Memory B cell (primary cell): ENCODE data around the gene PCF11.
A peak's percentile ranks its signal among the peaks of the same experiment; 100 is the strongest.

Experiments
- ATAC-seq: fragments of 150-1000 bp; cut with Tn5 transposase; 2 replicates; pipeline ENCODE4 v1.10.0; 2021; ENCODE audit warnings: low read depth, mild to moderate bottlenecking, moderate library complexity
- DNase-seq, 2 donors: peaks; one replicate each; pipeline ENCODE4 v3.0.0; 2022; ENCODE audit warnings: low spot score in 2 of 2
- H3K27ac Mint-ChIP-seq: one replicate; pipeline ENCODE4 v1.8.0; 2022; ENCODE audit warnings: mild to moderate bottlenecking, moderate library complexity, mixed read lengths
- H3K27me3 Mint-ChIP-seq: one replicate; pipeline ENCODE4 v1.8.0; 2022; ENCODE audit warnings: mixed read lengths
- H3K36me3 Mint-ChIP-seq: one replicate; pipeline ENCODE4 v1.8.0; 2022; ENCODE audit warnings: mild to moderate bottlenecking, mixed read lengths
- H3K4me1 Mint-ChIP-seq: one replicate; pipeline ENCODE4 v1.8.0; 2022; ENCODE audit warnings: mixed read lengths
- H3K4me3 Mint-ChIP-seq: one replicate; pipeline ENCODE4 v1.8.0; 2022; ENCODE audit warnings: mild to moderate bottlenecking, moderate library complexity, mixed read lengths
- H3K9me3 Mint-ChIP-seq: one replicate; pipeline ENCODE4 v1.8.0; 2022; ENCODE audit warnings: mixed read lengths

The PCF11 gene

DNA sequence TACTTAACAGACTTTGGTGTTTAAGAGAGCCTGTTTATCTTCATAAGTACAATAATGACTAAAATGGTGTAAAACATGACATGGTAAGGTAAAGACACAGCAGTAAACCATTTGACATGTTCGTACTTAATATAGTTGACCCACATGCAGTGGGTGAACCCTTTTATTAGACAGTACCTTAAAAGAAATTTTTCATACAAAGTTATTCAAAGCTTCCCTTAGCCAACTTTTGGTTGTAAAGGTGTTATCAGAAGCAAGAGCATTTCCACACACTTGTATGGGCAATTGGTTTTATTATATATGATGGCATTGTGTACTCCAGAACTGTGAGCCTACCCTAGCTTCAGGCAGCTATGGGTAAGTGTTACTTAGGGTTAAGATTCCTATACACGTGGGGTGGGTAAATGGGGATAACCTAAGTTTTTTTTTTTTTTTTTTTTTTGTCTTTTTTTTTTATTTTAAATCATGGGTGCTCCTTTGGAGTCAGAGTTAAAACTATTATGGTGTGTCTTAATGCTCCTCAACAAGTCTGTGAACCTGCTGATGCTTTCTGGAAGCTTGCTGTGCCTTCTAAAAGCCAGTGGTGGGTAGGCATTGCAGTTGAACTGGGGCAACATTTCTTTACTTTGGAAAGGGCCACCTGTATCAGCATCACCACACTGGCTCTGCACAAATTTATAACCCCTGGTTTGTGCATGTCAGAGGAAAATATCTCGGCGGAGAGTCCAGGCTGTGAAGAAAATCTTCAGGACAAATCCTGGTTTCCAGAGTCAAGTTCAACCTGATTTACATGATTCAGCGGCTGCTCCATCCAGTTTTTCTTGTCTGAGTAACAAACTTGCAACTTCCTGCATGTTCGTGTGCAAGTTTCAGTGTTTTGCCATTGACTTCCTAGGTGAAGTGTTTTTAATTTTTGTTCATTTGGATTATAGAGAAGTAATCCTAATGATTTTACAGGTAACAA is 3.3 kb downstream of the PCF11 start:
- peak overlapping the region; percentile 93 for H3K4me3 Mint-ChIP-seq
- no peaks in the 10 kb centered on the region for H3K9me3 Mint-ChIP-seq
- peak overlapping the region; percentile 98 for H3K27ac Mint-ChIP-seq
- peaks cover 26% of the 10 kb centered on the region for H3K36me3 Mint-ChIP-seq
- no peak for ATAC-seq
- no peaks in the 10 kb centered on the region for H3K27me3 Mint-ChIP-seq
- no peak for DNase-seq
- H3K4me1 Mint-ChIP-seq = peaks cover 31% of the 10 kb centered on the region

DNA sequence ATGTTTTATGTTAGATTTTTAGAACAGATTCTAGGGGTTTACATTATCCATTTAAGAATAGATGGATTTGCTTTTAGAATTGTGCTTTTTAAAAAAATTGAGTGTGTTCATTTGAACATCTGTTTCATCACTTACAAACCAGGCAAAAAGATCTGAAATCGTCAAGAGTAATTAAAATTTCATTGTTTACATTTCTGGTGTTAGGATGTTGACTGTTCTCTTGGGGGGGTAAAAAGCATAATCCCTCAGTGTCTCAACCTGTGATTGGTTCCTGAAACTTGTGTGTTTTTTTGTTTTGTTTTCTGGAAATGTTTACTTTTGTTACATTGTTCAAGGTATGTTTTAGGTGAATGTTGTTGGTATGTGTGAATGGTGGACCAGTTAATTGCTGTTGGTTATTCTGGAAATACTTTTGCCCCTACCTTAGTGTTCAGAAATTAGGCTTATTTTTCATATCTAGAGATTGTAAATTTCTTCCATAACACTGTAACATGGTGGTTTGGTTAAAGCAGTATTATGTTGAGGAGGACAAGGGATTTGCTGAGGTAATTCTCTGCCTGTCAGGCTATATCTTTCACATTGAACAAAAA is 4.8 kb downstream of the PCF11 start:
- Mint-ChIP-seq H3K4me3 (peak overlapping the region; percentile 56), H3K9me3 (no peaks in the 10 kb centered on the region), H3K36me3 (peaks cover 38% of the 10 kb centered on the region), H3K27ac (peak overlapping the region; percentile 70), H3K4me1 (peaks cover 36% of the 10 kb centered on the region), H3K27me3 (no peaks in the 10 kb centered on the region)
- no peak for DNase-seq
- no peak for ATAC-seq

DNA sequence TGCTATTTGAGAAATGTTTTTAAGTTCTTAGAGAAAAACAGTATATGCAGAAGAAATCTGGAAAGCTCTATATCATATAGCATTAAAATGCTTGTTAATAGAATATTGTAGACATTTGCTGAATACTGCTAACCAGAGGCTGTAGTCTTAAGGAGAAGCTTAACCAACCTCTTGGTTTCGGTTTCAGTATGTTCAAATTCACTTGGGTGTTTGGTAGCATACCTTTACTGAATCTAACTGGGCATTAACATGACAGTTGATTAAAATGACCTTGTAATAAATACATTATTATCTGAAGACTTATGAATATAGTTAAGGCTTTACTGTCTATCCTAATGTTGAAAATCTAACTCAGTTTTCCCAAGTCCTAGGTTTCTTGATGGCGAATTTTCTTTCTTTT is 5.4 kb downstream of the PCF11 start:
- peak overlapping the region; percentile 34 for H3K4me3 Mint-ChIP-seq
- DNase-seq = no peak
- peaks cover 37% of the 10 kb centered on the region for H3K36me3 Mint-ChIP-seq
- no peaks in the 10 kb centered on the region for H3K27me3 Mint-ChIP-seq
- H3K4me1 Mint-ChIP-seq = peaks cover 38% of the 10 kb centered on the region
- peak overlapping the region; percentile 70 for H3K27ac Mint-ChIP-seq
- peak; percentile 64 for ATAC-seq
- H3K9me3 Mint-ChIP-seq = no peaks in the 10 kb centered on the region

DNA sequence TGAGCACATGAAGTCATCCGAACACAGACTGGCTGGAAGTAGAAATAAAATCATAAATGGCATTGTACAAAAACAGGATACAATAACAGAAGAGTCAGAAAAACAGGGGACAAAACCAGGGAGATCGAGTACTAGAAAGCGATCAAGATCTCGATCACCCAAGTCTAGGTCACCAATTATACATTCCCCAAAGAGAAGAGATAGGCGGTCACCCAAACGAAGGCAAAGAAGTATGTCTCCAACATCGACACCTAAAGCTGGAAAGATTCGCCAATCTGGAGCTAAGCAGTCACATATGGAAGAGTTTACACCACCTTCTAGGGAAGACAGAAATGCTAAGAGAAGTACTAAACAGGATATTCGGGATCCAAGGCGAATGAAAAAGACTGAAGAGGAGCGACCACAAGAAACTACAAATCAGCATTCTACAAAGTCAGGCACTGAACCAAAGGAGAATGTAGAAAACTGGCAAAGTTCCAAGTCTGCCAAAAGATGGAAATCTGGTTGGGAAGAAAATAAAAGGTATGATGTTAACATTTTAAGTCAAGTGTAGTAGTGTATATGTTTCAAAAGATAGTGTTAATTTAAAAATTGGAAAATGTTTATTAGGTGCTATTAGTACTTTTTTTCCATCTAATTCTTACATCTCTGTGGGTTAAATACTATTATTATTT is 9.4 kb downstream of the PCF11 start:
- Mint-ChIP-seq H3K4me3 (no peak overlapping the region), H3K27ac (peak overlapping the region; percentile 54), H3K4me1 (peaks cover 47% of the 10 kb centered on the region), H3K36me3 (peaks cover 44% of the 10 kb centered on the region), H3K9me3 (no peaks in the 10 kb centered on the region), H3K27me3 (no peaks in the 10 kb centered on the region)
- ATAC-seq (no peak), DNase-seq (no peak)

DNA sequence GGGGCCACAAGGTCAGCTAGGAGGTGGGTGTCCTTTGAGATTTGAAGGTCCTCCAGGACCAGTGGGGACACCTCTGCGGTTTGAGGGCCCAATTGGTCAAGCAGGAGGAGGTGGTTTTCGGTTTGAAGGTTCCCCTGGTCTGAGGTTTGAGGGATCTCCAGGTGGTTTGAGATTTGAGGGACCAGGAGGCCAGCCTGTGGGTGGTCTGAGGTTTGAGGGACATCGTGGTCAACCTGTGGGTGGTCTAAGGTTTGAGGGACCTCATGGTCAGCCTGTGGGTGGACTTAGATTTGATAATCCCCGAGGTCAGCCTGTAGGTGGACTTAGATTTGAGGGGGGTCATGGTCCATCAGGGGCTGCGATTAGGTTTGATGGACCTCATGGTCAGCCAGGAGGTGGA is 11.8 kb downstream of the PCF11 start:
- no peak overlapping the region for H3K4me3 Mint-ChIP-seq
- H3K36me3 Mint-ChIP-seq = peaks cover 49% of the 10 kb centered on the region
- ATAC-seq (no peak), DNase-seq (no peak)
- H3K9me3 Mint-ChIP-seq = no peaks in the 10 kb centered on the region
- H3K27me3 Mint-ChIP-seq = no peaks in the 10 kb centered on the region
- no peak overlapping the region for H3K27ac Mint-ChIP-seq
- peaks cover 48% of the 10 kb centered on the region for H3K4me1 Mint-ChIP-seq

DNA sequence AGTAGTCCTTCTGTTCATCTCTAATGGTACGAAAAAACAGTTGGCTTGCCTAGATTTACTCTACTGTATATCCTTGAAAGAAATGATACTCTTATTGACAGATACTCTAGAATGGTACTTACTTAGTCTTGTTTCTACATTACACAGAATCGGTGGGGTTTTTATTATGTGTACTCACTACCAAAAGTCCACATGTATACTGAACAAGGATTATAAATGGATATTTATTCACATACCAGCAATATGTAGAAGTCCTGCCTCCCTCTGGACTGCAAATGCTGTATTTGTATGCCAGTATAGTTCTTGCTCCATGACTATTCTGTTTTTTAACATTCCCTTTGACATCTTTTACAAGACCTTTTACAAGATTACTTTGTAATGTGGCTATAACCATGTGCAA is 13.9 kb downstream of the PCF11 start:
- ATAC-seq = no peak
- Mint-ChIP-seq H3K9me3 (no peaks in the 10 kb centered on the region), H3K27me3 (no peaks in the 10 kb centered on the region), H3K4me1 (peaks cover 54% of the 10 kb centered on the region), H3K36me3 (peaks cover 42% of the 10 kb centered on the region), H3K27ac (peak overlapping the region; percentile 61), H3K4me3 (peak overlapping the region; percentile 66)
- no peak for DNase-seq

DNA sequence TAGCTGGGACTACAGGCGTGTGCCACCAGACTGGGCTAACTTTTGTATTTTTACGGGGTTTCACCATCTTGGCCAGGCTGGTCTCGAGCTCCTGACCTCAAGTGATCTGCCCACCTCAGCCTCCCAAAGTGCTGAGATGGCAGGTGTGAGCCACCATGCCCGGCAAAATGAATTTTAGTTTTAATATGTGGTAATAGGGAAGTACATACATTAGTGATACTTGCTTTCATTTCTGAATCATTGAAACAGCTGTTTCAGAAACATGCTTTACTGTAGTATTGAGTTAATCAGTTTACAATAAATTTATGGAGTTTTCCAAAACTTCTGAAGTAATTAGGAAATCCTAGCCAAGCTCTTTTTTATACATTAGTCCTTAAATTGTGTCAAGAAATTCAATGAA is 15.6 kb downstream of the PCF11 start:
- ATAC-seq (peak; percentile 38), DNase-seq (no peak)
- H3K4me3 Mint-ChIP-seq = peak overlapping the region; percentile 59
- H3K36me3 Mint-ChIP-seq = peaks cover 36% of the 10 kb centered on the region
- peaks cover 51% of the 10 kb centered on the region for H3K4me1 Mint-ChIP-seq
- no peak overlapping the region for H3K27ac Mint-ChIP-seq
- H3K9me3 Mint-ChIP-seq = no peaks in the 10 kb centered on the region
- no peaks in the 10 kb centered on the region for H3K27me3 Mint-ChIP-seq

DNA sequence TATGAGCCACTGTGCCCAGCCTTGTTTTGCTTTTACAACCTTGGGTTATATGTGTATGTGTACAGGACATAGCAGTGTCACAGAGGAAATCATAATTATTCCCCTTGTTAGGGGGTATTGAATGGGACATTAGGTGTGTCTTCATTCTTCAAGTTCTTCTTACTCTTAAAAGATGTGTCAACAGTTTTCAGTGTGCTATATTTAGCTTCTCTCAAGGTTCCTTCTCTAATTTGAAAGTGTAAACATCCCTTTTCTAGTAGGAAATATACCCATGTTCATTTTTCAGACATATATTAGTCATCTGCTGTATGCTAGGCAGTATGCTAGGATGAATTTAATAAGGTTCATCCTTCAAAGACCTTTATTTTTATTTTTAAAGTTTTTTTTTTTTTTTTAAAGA is 17.1 kb downstream of the PCF11 start:
- Mint-ChIP-seq H3K9me3 (no peaks in the 10 kb centered on the region), H3K27me3 (no peaks in the 10 kb centered on the region), H3K27ac (no peak overlapping the region), H3K36me3 (peaks cover 29% of the 10 kb centered on the region), H3K4me3 (peak overlapping the region; percentile 55), H3K4me1 (peaks cover 45% of the 10 kb centered on the region)
- no peak for DNase-seq
- ATAC-seq = peak; percentile 78

DNA sequence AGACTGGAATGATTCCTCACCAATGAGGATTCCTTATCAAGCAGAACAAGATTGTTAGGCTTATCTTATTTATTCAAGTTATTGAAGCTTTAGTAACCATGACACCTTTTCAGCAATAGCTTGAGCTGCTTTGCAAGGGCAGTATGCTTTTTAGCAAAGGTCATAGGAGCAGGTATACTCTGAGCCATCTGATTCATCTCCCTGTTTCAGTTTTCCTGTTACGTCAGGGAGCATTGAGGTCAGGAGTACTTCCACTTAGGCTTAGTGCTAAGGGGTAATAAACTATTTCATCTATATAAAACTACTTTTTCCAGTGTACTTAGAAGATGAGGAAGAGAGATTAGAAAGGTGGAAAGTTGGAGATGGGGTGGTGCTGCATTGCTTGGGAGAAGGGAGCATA is 18.9 kb downstream of the PCF11 start:
- Mint-ChIP-seq H3K27ac (peak overlapping the region; percentile 47), H3K9me3 (no peaks in the 10 kb centered on the region), H3K27me3 (no peaks in the 10 kb centered on the region), H3K36me3 (peaks cover 22% of the 10 kb centered on the region), H3K4me3 (no peak overlapping the region), H3K4me1 (peaks cover 32% of the 10 kb centered on the region)
- no peak for ATAC-seq
- DNase-seq = no peak

DNA sequence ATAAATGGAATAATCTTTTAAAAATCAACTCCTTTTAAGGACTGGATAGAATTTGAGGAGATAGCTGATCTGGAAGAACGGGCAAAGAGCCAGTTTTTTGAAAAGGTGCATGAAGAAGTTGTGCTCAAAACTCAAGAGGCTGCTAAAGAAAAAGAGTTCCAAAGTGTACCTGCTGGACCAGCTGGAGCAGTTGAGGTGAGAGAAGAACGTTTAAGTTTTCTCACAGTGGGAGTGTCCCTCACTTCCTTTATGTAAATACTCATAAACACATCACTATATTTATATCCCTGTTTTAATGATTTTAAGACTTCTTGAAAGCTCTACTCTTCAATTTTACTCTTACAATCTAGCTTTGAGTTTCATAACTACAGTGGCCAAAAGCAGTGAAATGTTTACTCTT is 24.9 kb downstream of the PCF11 start:
- no peak for DNase-seq
- no peak overlapping the region for H3K4me3 Mint-ChIP-seq
- peaks cover 22% of the 10 kb centered on the region for H3K36me3 Mint-ChIP-seq
- no peak for ATAC-seq
- H3K9me3 Mint-ChIP-seq = no peaks in the 10 kb centered on the region
- peaks cover 9% of the 10 kb centered on the region for H3K4me1 Mint-ChIP-seq
- peak overlapping the region; percentile 51 for H3K27ac Mint-ChIP-seq
- no peaks in the 10 kb centered on the region for H3K27me3 Mint-ChIP-seq

DNA sequence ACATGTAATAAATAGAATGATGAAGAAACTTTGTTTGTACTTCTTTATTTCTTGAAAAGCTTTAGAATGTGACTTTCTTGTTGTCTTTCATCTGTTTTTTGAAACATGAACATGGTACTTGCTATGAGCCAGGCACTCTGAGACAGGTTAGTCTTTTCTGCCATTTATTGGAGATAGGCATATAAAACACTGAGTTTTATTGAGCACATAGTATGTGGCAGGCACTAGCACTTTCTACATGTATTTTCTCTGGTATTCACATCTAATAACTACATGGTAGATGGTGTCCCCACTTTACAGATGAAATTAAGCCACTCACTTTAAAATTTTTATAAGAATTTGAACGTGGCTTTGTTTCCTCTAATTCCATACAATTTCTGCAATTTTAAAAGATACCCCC is 28.8 kb downstream of the PCF11 start:
- H3K4me1 Mint-ChIP-seq = peaks cover 9% of the 10 kb centered on the region
- DNase-seq (no peak), ATAC-seq (no peak)
- H3K9me3 Mint-ChIP-seq = no peaks in the 10 kb centered on the region
- H3K4me3 Mint-ChIP-seq = no peak overlapping the region
- H3K27me3 Mint-ChIP-seq = no peaks in the 10 kb centered on the region
- peaks cover 19% of the 10 kb centered on the region for H3K36me3 Mint-ChIP-seq
- no peak overlapping the region for H3K27ac Mint-ChIP-seq

DNA sequence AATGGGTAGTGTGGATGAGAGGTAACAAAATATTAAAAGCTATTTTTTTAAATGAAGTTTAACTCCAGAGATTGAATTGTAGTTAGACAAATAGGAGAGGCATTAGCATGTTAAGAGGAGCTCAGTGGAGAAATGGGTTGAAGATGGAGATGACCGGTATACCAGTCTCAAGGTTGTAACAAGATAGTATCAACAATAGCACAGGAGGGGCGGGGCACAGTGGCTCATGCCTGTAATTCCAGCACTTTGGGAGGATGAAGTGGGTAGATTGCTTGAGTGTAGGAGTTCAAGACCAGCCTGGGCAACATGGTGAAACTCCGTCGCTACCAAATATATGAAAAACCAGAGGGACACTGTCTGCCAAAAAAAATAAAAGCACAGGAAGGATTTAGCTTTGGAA is 30.5 kb downstream of the PCF11 start:
- peak overlapping the region; percentile 72 for H3K27ac Mint-ChIP-seq
- ATAC-seq = no peak
- no peaks in the 10 kb centered on the region for H3K27me3 Mint-ChIP-seq
- DNase-seq = no peak
- no peak overlapping the region for H3K4me3 Mint-ChIP-seq
- H3K4me1 Mint-ChIP-seq = peaks cover 5% of the 10 kb centered on the region
- H3K36me3 Mint-ChIP-seq = peaks cover 15% of the 10 kb centered on the region
- H3K9me3 Mint-ChIP-seq = no peaks in the 10 kb centered on the region

DNA sequence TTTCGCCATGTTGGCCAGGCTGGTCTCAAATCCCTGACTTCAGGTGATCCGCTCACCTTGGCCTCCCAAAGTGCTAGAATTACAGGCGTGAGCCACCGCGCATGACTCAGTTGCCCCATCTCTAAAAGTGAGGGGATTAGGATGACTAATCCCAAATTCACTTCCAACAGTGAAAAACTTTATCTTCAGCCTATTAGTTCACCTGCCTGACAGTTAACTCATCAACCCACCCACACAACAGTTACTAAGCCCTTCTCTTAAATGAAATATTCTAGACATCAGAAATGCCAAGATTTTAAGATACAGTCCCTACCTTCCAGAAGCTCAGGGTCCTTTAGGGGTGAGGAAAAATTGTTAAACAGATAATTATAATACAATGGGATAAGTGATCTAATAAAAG is 34.6 kb downstream of the PCF11 start:
- no peak overlapping the region for H3K4me3 Mint-ChIP-seq

DNA sequence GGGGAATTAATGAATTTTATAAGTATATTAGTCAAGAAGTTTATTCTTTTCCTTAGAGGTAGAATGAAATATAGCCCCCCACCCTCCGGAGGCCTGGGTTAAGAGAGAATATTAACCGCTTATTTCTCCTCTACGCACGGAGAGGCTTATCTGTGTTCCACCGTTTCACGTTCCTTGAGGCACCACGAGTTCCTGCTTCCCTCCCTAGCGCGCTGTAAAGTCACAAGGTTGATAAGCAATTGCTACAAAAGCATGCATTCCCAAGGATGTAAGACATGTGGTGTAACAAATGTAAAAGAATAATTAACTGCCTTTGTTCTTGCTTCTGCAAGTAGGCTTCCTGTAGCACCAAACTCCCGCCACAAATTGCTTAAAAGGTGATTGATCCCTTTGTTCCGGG is 35.1 kb downstream of the PCF11 start:
- H3K27me3 Mint-ChIP-seq = no peaks in the 10 kb centered on the region

More for the DNA sequence above, 34.6 kb downstream of the PCF11 start:
- ATAC-seq (no peak), DNase-seq (no peak)
- Mint-ChIP-seq H3K9me3 (no peaks in the 10 kb centered on the region), H3K36me3 (peaks cover 7% of the 10 kb centered on the region), H3K27me3 (no peaks in the 10 kb centered on the region), H3K4me1 (peaks cover 25% of the 10 kb centered on the region), H3K27ac (no peak overlapping the region)

More for the DNA sequence above, 35.1 kb downstream of the PCF11 start:
- ATAC-seq = no peak
- H3K27ac Mint-ChIP-seq = peak overlapping the region; percentile 97
- H3K9me3 Mint-ChIP-seq = no peaks in the 10 kb centered on the region
- H3K36me3 Mint-ChIP-seq = peaks cover 4% of the 10 kb centered on the region
- DNase-seq = no peak
- peaks cover 30% of the 10 kb centered on the region for H3K4me1 Mint-ChIP-seq
- H3K4me3 Mint-ChIP-seq = no peak overlapping the region
